HEK293 (cell line): Measurements from ENCODE around the gene CHRNA4.

Experiments
- CTCF ChIA-PET: fragments of 350-600 bp; formaldehyde crosslinking; extraction: SDS; loops from one replicate; lab custom pipeline; 2021; ENCODE audit warnings: antibody characterized with exemption; lab: Yijun Ruan, JAX
- POLR2A ChIA-PET: fragments of 300-600 bp; formaldehyde crosslinking; extraction: SDS; loops from one replicate; lab custom pipeline; 2020; ENCODE audit warnings: antibody characterized with exemption, inconsistent platforms; lab: Yijun Ruan, JAX
- H3K27ac ChIP-seq: fragments of 200-500 bp; sonication (Bioruptor generic); 2 replicates; pipeline ENCODE4 v1.5.1; 2014; ENCODE audit warnings: low read depth, low read length, control low read depth, inconsistent platforms; ENCODE audit errors: extremely low read depth
- H3K36me3 ChIP-seq, 2 experiments: fragments of 200-500 bp in 1 of 2; sonication (Bioruptor generic) in 1 of 2; 1 replicate in 1 of 2; 2 replicates in 1 of 2; pipeline ENCODE4 v1.5.1; 2014 to 2017; ENCODE audit warnings: inconsistent platforms in 2 of 2, low read length in 2 of 2; ENCODE audit not compliant: control insufficient read depth in 2 of 2, insufficient read depth in 1 of 2
- H3K4me1 ChIP-seq: fragments of 200-500 bp; sonication (Bioruptor generic); 2 replicates; pipeline ENCODE4 v1.5.1; 2014; ENCODE audit warnings: mild to moderate bottlenecking, low read length, inconsistent platforms; ENCODE audit not compliant: control insufficient read depth, insufficient read depth
- H3K4me3 ChIP-seq: 2 replicates; pipeline ENCODE4 v1.5.1; 2011; ENCODE audit warnings: low read depth, mild to moderate bottlenecking, control low read depth, low read length, moderate library complexity
- H3K9me3 ChIP-seq: fragments of 200-500 bp; sonication (Bioruptor generic); 2 replicates; pipeline ENCODE4 v1.5.1; 2014; ENCODE audit warnings: low read depth, low read length, inconsistent platforms; ENCODE audit not compliant: control insufficient read depth, insufficient read depth
- HOXA7 ChIP-seq: sonication (generic); formaldehyde crosslinking; IDR thresholded peaks from 2 replicates; pipeline ENCODE4 v1.8.1; 2022; ENCODE audit warnings: missing genetic modification reagents, borderline replicate concordance
- REST ChIP-seq: fragments of 450-650 bp; formaldehyde crosslinking; IDR thresholded peaks from 2 replicates; pipeline ENCODE4 v1.5.1; 2016; ENCODE audit warnings: missing biosample characterization, missing genetic modification characterization
- SP2 ChIP-seq: fragments of 450-650 bp; formaldehyde crosslinking; IDR thresholded peaks from 2 replicates; pipeline ENCODE4 v1.5.1; 2016; ENCODE audit warnings: missing biosample characterization, missing genetic modification characterization
- ZNF148 ChIP-seq: fragments of 450-650 bp; formaldehyde crosslinking; IDR thresholded peaks from 2 replicates; pipeline ENCODE4 v1.5.0; 2017; ENCODE audit warnings: missing biosample characterization, missing genetic modification characterization, borderline replicate concordance
- ZNF202 ChIP-seq: fragments of 450-650 bp; formaldehyde crosslinking; IDR thresholded peaks from 2 replicates; pipeline ENCODE4 v1.5.1; 2016; ENCODE audit warnings: missing biosample characterization, missing genetic modification characterization, borderline replicate concordance
- ZNF23 ChIP-seq: fragments of 450-650 bp; formaldehyde crosslinking; IDR thresholded peaks from 2 replicates; pipeline ENCODE4 v1.5.1; 2016; ENCODE audit warnings: missing biosample characterization, missing genetic modification characterization, borderline replicate concordance
- ZNF394 ChIP-seq: fragments of 450-650 bp; formaldehyde crosslinking; IDR thresholded peaks from 2 replicates; pipeline ENCODE4 v1.5.1; 2016; ENCODE audit warnings: missing biosample characterization, missing genetic modification characterization, mild to moderate bottlenecking, moderate library complexity, borderline replicate concordance
- ZNF530 ChIP-seq: fragments of 450-650 bp; formaldehyde crosslinking; IDR thresholded peaks from 2 replicates; pipeline ENCODE4 v1.5.1; 2016; ENCODE audit warnings: low read depth, missing biosample characterization, missing genetic modification characterization
- ZSCAN30 ChIP-seq: fragments of 450-650 bp; IDR thresholded peaks from 2 replicates; pipeline ENCODE4 v1.5.1; 2018; ENCODE audit warnings: missing biosample characterization, mild to moderate bottlenecking, missing genetic modification characterization, moderate library complexity
- TF ChIP-seq, protein P1 (sequence below): fragments of 450-650 bp; formaldehyde crosslinking; IDR thresholded peaks from 2 replicates; pipeline ENCODE4 v1.5.1; 2016; ENCODE audit warnings: missing biosample characterization, missing genetic modification characterization
- TF ChIP-seq, protein P2 (sequence below): fragments of 450-650 bp; formaldehyde crosslinking; IDR thresholded peaks from 2 replicates; pipeline ENCODE4 v1.5.1; 2016; ENCODE audit warnings: missing biosample characterization, missing genetic modification characterization
- TF ChIP-seq, protein P3 (sequence below): fragments of 450-650 bp; formaldehyde crosslinking; IDR thresholded peaks from 2 replicates; pipeline ENCODE4 v1.5.1; 2016; ENCODE audit warnings: missing biosample characterization, missing genetic modification characterization
- TF ChIP-seq, protein P4 (sequence below): fragments of 450-650 bp; formaldehyde crosslinking; IDR thresholded peaks from 2 replicates; pipeline ENCODE4 v1.5.1; 2017; ENCODE audit warnings: missing biosample characterization, missing genetic modification characterization
- TF ChIP-seq, protein P5 (sequence below): fragments of 450-650 bp; formaldehyde crosslinking; optimal IDR thresholded peaks from 2 replicates; pipeline ENCODE3; 2016; ENCODE audit warnings: missing biosample characterization, mild to moderate bottlenecking, missing genetic modification characterization
- TF ChIP-seq, protein P6 (sequence below): fragments of 450-650 bp; formaldehyde crosslinking; IDR thresholded peaks from 2 replicates; pipeline ENCODE4 v1.5.1; 2016; ENCODE audit warnings: missing biosample characterization, missing genetic modification characterization

The CHRNA4 gene

DNA sequence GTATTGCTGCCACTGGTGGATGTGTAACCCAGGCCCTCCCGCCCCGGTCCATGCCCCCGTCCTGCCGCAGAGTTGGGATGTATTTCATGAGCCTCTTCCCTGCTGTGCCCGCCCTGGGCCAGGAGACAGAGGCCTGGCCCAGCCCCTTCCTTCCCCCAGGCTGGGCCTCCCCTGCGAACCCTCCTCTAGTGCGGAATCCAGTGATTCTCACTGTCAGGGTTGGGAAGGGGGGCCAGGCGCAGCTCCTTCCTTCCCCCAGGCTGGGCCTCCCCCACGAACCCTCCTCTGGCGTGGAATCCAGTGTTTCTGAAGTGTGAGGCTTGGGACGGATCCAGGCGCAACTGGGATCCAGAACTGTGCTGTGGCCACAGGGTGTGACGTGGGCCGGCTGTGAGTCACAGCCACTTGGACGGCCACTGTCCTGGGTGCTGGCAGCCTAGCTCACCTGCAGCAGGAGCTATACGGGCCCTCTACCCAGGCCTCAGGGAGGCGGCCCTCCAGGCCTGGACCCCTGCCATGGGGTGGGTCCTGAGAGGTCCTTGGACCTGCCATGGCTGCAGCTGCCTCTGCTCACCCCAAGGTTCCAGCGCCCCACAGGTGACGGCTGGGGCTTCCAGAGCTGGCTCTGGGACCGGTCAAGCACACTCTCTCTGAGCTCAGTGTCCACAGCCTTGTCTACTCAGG is 39.9 kb downstream of the CHRNA4 start (continued):
- TF ChIP-seq, protein P1, sequence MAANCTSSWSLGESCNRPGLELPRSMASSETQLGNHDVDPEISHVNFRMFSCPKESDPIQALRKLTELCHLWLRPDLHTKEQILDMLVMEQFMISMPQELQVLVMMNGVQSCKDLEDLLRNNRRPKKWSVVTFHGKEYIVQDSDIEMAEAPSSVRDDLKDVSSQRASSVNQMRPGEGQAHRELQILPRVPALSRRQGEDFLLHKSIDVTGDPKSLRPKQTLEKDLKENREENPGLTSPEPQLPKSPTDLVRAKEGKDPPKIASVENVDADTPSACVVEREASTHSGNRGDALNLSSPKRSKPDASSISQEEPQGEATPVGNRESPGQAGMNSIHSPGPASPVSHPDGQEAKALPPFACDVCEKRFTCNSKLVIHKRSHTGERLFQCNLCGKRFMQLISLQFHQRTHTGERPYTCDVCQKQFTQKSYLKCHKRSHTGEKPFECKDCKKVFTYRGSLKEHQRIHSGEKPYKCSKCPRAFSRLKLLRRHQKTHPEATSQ: no peak
- TF ChIP-seq, protein P2, sequence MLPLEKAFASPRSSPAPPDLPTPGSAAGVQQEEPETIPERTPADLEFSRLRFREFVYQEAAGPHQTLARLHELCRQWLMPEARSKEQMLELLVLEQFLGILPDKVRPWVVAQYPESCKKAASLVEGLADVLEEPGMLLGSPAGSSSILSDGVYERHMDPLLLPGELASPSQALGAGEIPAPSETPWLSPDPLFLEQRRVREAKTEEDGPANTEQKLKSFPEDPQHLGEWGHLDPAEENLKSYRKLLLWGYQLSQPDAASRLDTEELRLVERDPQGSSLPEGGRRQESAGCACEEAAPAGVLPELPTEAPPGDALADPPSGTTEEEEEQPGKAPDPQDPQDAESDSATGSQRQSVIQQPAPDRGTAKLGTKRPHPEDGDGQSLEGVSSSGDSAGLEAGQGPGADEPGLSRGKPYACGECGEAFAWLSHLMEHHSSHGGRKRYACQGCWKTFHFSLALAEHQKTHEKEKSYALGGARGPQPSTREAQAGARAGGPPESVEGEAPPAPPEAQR (tag by site-specific recombination): no peak
- TF ChIP-seq, protein P3, sequence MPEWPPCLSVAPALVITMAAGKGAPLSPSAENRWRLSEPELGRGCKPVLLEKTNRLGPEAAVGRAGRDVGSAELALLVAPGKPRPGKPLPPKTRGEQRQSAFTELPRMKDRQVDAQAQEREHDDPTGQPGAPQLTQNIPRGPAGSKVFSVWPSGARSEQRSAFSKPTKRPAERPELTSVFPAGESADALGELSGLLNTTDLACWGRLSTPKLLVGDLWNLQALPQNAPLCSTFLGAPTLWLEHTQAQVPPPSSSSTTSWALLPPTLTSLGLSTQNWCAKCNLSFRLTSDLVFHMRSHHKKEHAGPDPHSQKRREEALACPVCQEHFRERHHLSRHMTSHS: no peak
- TF ChIP-seq ZNF202 (tag by site-specific recombination): no peak
- no peak for TF ChIP-seq ZNF23 (tag by site-specific recombination)
- no peak for TF ChIP-seq ZNF530 (tag by site-specific recombination)
- TF ChIP-seq ZSCAN30 (tag by site-specific recombination): no peak
- TF ChIP-seq, protein P4, sequence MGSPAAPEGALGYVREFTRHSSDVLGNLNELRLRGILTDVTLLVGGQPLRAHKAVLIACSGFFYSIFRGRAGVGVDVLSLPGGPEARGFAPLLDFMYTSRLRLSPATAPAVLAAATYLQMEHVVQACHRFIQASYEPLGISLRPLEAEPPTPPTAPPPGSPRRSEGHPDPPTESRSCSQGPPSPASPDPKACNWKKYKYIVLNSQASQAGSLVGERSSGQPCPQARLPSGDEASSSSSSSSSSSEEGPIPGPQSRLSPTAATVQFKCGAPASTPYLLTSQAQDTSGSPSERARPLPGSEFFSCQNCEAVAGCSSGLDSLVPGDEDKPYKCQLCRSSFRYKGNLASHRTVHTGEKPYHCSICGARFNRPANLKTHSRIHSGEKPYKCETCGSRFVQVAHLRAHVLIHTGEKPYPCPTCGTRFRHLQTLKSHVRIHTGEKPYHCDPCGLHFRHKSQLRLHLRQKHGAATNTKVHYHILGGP (tag by site-specific recombination): no peak
- TF ChIP-seq, protein P5, sequence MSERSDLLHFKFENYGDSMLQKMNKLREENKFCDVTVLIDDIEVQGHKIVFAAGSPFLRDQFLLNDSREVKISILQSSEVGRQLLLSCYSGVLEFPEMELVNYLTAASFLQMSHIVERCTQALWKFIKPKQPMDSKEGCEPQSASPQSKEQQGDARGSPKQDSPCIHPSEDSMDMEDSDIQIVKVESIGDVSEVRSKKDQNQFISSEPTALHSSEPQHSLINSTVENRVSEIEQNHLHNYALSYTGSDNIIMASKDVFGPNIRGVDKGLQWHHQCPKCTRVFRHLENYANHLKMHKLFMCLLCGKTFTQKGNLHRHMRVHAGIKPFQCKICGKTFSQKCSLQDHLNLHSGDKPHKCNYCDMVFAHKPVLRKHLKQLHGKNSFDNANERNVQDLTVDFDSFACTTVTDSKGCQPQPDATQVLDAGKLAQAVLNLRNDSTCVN (tag by site-specific recombination): no peak
- TF ChIP-seq SP2: peak; percentile 12; the same call in 1 of the 2 replicates
- peak; percentile 57 for TF ChIP-seq REST (tag by site-specific recombination)

DNA sequence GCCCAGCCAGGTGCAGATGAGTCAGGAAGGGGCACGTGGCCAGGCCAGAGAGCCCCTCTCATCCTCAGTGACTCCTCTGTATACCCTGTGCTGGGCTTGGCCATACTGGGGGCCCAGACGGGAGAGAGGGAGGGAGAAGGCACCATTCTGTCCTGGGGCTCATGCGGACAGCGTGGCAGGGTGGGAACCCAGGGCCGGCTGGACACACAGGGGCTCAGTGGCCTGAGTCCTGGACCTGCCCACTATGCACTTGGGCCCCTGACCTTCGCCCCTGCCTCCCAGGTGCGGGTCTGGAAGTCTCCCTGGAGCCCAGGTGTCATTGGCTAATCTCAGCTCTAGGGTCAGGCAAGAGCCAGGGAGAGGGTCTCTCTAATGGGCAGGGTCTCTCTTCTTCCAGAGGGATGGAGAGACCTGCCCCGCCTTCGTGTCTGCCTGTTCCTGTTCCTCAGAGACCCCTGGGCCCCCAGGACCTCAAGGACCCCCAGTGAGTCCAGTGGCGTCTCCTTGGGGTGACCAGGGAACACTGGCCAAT is 40.5 kb downstream of the CHRNA4 start:
- no peaks in the 10 kb centered on the region for H3K9me3 ChIP-seq
- H3K4me1 ChIP-seq: no peaks in the 10 kb centered on the region
- ChIA-PET CTCF (interaction anchor here (0.6 to 4.3 kb wide), 2 partner anchors 11 to 25 kb away, joined by 4 to 16 read pairs; no protein-coding TSS in a partner anchor), POLR2A (no interaction called here)
- H3K36me3 ChIP-seq: no peaks in the 10 kb centered on the region
- H3K4me3 ChIP-seq: no peak overlapping the region
- no peak overlapping the region for H3K27ac ChIP-seq
- TF ChIP-seq, protein P6, sequence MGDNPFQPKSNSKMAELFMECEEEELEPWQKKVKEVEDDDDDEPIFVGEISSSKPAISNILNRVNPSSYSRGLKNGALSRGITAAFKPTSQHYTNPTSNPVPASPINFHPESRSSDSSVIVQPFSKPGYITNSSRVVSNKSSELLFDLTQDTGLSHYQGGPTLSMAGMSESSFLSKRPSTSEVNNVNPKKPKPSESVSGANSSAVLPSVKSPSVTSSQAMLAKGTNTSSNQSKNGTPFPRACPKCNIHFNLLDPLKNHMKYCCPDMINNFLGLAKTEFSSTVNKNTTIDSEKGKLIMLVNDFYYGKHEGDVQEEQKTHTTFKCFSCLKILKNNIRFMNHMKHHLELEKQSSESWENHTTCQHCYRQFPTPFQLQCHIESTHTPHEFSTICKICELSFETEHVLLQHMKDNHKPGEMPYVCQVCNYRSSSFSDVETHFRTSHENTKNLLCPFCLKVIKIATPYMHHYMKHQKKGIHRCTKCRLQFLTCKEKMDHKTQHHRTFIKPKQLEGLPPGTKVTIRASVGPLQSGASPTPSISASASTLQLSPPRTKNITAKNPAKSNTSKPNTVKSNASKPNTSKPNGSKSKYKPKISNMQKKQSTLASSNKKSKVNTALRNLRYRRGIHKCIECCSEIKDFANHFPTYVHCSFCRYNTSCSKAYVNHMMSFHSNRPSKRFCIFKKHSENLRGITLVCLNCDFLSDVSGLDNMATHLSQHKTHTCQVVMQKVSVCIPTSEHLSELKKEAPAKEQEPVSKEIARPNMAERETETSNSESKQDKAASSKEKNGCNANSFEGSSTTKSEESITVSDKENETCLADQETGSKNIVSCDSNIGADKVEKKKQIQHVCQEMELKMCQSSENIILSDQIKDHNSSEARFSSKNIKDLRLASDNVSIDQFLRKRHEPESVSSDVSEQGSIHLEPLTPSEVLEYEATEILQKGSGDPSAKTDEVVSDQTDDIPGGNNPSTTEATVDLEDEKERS (tag by site-specific recombination): no peak
- TF ChIP-seq ZNF148 (tag by site-specific recombination): no peak
- TF ChIP-seq HOXA7 (CRISPR knock-in tag): no peak
- TF ChIP-seq ZNF394 (tag by site-specific recombination): no peak
